IMR-90 (cell line): ENCODE measurements around the gene CLASP1. TPM values are rescaled to one million over a fixed set of nuclear protein-coding genes. Genes with fewer than 3 reads are reported as not detected.

Source experiments
- ATAC-seq: fragments of 200-7000 bp; cut with Tn5 transposase; 2 replicates; pipeline ENCODE4 v1.9.1; 2020; ENCODE audit warnings: low read depth, mild to moderate bottlenecking, moderate library complexity
- BruUV-seq: library from RNA; stranded (reverse); fragments of 400-500 nt; replicated peaks from 2 replicates; lab custom pipeline; 2021; lab: Mats Ljungman, UMichigan
- CTCF ChIA-PET: fragments of 300-600 bp; formaldehyde crosslinking; extraction: SDS; loops from one replicate; lab custom pipeline; 2021; ENCODE audit warnings: antibody characterized with exemption; lab: Yijun Ruan, JAX
- POLR2A ChIA-PET: fragments of 300-600 bp; sonication (Branson Sonifier 250); formaldehyde crosslinking; loops from one replicate; lab custom pipeline; 2022; ENCODE audit warnings: antibody characterized with exemption; ENCODE audit not compliant: unreplicated experiment; lab: Charles Lee
- DNase-seq: peaks from one replicate; pipeline ENCODE4 v3.0.0; 2013
- H2AFZ ChIP-seq: replicated peaks from 2 replicates; pipeline ENCODE3; 2013; ENCODE audit warnings: low read length, mild to moderate bottlenecking; ENCODE audit not compliant: poor library complexity
- H2AK5ac ChIP-seq: 2 replicates; pipeline ENCODE4 v1.6.1; 2013; ENCODE audit warnings: low read depth, low read length, inconsistent platforms
- H2AK9ac ChIP-seq: replicated peaks from 2 replicates; pipeline ENCODE3; 2013; ENCODE audit warnings: mild to moderate bottlenecking, low read depth, low read length, moderate library complexity; ENCODE audit not compliant: poor library complexity
- H2BK120ac ChIP-seq: 2 replicates; pipeline ENCODE4 v1.6.1; 2013; ENCODE audit warnings: low read depth, low read length, inconsistent platforms
- H2BK15ac ChIP-seq: 3 replicates; pipeline ENCODE4 v1.6.1; 2013; ENCODE audit warnings: low read depth, low read length, inconsistent platforms
- H2BK20ac ChIP-seq: 2 replicates; pipeline ENCODE4 v1.6.1; 2013; ENCODE audit warnings: low read depth, mild to moderate bottlenecking, inconsistent platforms, low read length, moderate library complexity
- H2BK5ac ChIP-seq: 2 replicates; pipeline ENCODE4 v1.6.1; 2013; ENCODE audit warnings: mild to moderate bottlenecking, low read depth, low read length, inconsistent platforms; ENCODE audit not compliant: poor library complexity, severe bottlenecking
- H3K14ac ChIP-seq: replicated peaks from 2 replicates; pipeline ENCODE4 v1.6.1; 2013; ENCODE audit warnings: low read depth, low read length, inconsistent platforms
- H3K18ac ChIP-seq: 2 replicates; pipeline ENCODE4 v1.6.1; 2013; ENCODE audit warnings: low read depth, low read length, control low read depth
- H3K23ac ChIP-seq: 2 replicates; pipeline ENCODE4 v1.6.1; 2013; ENCODE audit warnings: low read depth, low read length, inconsistent platforms
- H3K27ac ChIP-seq: 2 replicates; pipeline ENCODE4 v1.5.1; 2013; ENCODE audit warnings: mild to moderate bottlenecking, control low read depth, low read length; ENCODE audit not compliant: insufficient read depth
- H3K27me3 ChIP-seq: 2 replicates; pipeline ENCODE4 v1.6.1; 2013; ENCODE audit warnings: low read length; ENCODE audit not compliant: control insufficient read depth, insufficient read depth
- H3K36me3 ChIP-seq: 2 replicates; pipeline ENCODE4 v1.6.1; 2013; ENCODE audit warnings: low read length, mixed read lengths; ENCODE audit not compliant: control insufficient read depth, insufficient read depth
- H3K4ac ChIP-seq: 2 replicates; pipeline ENCODE4 v1.6.1; 2013; ENCODE audit warnings: low read depth, low read length, inconsistent platforms
- H3K4me1 ChIP-seq: 2 replicates; pipeline ENCODE4 v1.6.1; 2013; ENCODE audit warnings: low read length, mixed read lengths; ENCODE audit not compliant: control insufficient read depth, insufficient read depth
- H3K4me2 ChIP-seq: 2 replicates; pipeline ENCODE4 v1.6.1; 2013; ENCODE audit warnings: low read depth, mild to moderate bottlenecking, control low read depth, low read length, moderate library complexity
- H3K4me3 ChIP-seq: 2 replicates; pipeline ENCODE4 v1.5.1; 2013; ENCODE audit warnings: low read depth, mild to moderate bottlenecking, control low read depth, low read length, moderate library complexity; ENCODE audit not compliant: insufficient read depth
- H3K56ac ChIP-seq: 2 replicates; pipeline ENCODE4 v1.6.1; 2013; ENCODE audit warnings: low read length, inconsistent platforms; ENCODE audit not compliant: insufficient read depth; ENCODE audit errors: extremely low read depth
- H3K79me1 ChIP-seq, 2 experiments: 2 replicates each; pipeline ENCODE4 v1.6.1; 2013; ENCODE audit warnings: low read length in 2 of 2, inconsistent platforms in 1 of 2, low read depth in 1 of 2
- H3K9ac ChIP-seq: 2 replicates; pipeline ENCODE4 v1.6.1; 2013; ENCODE audit warnings: low read depth, low read length, control low read depth
- H3K9me1 ChIP-seq: 2 replicates; pipeline ENCODE4 v1.6.1; 2013; ENCODE audit warnings: low read length, inconsistent platforms; ENCODE audit not compliant: insufficient read depth
- H3K9me3 ChIP-seq: 2 replicates; pipeline ENCODE4 v1.6.1; 2013; ENCODE audit warnings: low read length; ENCODE audit not compliant: control insufficient read depth, insufficient read depth
- H4K20me1 ChIP-seq: 2 replicates; pipeline ENCODE4 v1.6.1; 2013; ENCODE audit warnings: low read length, inconsistent platforms; ENCODE audit not compliant: insufficient read depth
- H4K5ac ChIP-seq: 2 replicates; pipeline ENCODE4 v1.6.1; 2013; ENCODE audit warnings: mild to moderate bottlenecking, low read depth, low read length, control low read depth
- H4K8ac ChIP-seq, 2 experiments: 2 replicates each; pipeline ENCODE4 v1.6.1; 2013; ENCODE audit warnings: low read depth in 2 of 2, low read length in 2 of 2, control low read depth in 1 of 2, inconsistent platforms in 1 of 2
- H4K91ac ChIP-seq: 2 replicates; pipeline ENCODE4 v1.6.1; 2013; ENCODE audit warnings: low read depth, low read length, inconsistent platforms; ENCODE audit not compliant: insufficient read depth
- CTCF ChIP-seq: conservative IDR thresholded peaks from 2 replicates; pipeline ENCODE4 v1.5.1; 2012; ENCODE audit warnings: mild to moderate bottlenecking, low read depth, low read length, improper control_type of control experiment
- FOS ChIP-seq: fragments of 150-350 bp; IDR thresholded peaks from 2 replicates; pipeline ENCODE4 v1.6.1; 2016; ENCODE audit warnings: low read depth, low read length
- MAFK ChIP-seq: IDR thresholded peaks from 2 replicates; pipeline ENCODE4 v1.6.1; 2012; ENCODE audit warnings: low read depth, low read length, improper control_type of control experiment
- MAZ ChIP-seq: IDR thresholded peaks from 2 replicates; pipeline ENCODE4 v1.6.1; 2012; ENCODE audit warnings: low read depth, mild to moderate bottlenecking, low read length, improper control_type of control experiment, moderate library complexity, borderline replicate concordance
- POLR2A ChIP-seq: IDR thresholded peaks from 2 replicates; pipeline ENCODE4 v1.6.1; 2012; ENCODE audit warnings: mild to moderate bottlenecking, low read depth, low read length
- RAD21 ChIP-seq: IDR thresholded peaks from 2 replicates; pipeline ENCODE4 v1.6.1; 2012; ENCODE audit warnings: low read length, improper control_type of control experiment
- USF2 ChIP-seq: fragments of 150-350 bp; IDR thresholded peaks from 2 replicates; pipeline ENCODE4 v1.6.1; 2017; ENCODE audit warnings: mild to moderate bottlenecking, antibody characterized with exemption, low read length, low read depth
- WGBS, 2 experiments: methylation state at CpG; one replicate each; pipeline versions ENCODE4 v1.1.5 to v1.1.7; 2013; ENCODE audit warnings: missing lambda C conversion rate in 2 of 2; ENCODE audit not compliant: insufficient read length in 1 of 2; ENCODE audit errors: extremely low coverage in 2 of 2; 5-methylcytosine and 5-hydroxymethylcytosine counted together
- dilution Hi-C: fragments of 300-500 bp; cut with HindIII; formaldehyde crosslinking; loops from one replicate; pipeline ENCODE4 v1.14.3; 2018; ENCODE audit warnings: low sequenced_read_pairs; ENCODE audit not compliant: unreplicated experiment
- in situ Hi-C: fragments of 300-500 bp; cut with MboI; formaldehyde crosslinking; loops from 3 replicates; pipeline ENCODE4 v1.14.3; 2019; ENCODE audit warnings: low sequenced_read_pairs, inconsistent platforms, mixed read lengths
- intact Hi-C: fragments of 100-400 bp; cut with micrococcal nuclease; formaldehyde crosslinking; loops from 2 replicates; pipeline ENCODE4 v1.10.0; 2022
- polyA plus RNA-seq, 3 experiments: library from polyadenylated mRNA; depleted of rRNA; stranded (reverse); fragments of >200 nt; gene quantifications; 2 replicates each; pipeline ENCODE4 v1.2.3, GENCODE V29; 2012; ENCODE audit warnings: low replicate concordance in 1 of 3
- total RNA-seq: library from RNA; depleted of rRNA; stranded (reverse); fragments of >200 nt; gene quantifications from 2 replicates; pipeline ENCODE4 v1.2.3, GENCODE V29; 2012

CLASP1 gene
- total and polyA plus RNA-seq, 2 of the 4 experiments (the other 2 are of a cell fraction), result 12.3 to 33.7 TPM

GRCh38 chr2:121541495-121541894 lies 107.8 kb downstream of the CLASP1 start:
- no peak overlapping the region for H2BK20ac ChIP-seq
- no peak for TF ChIP-seq RAD21
- no peak for TF ChIP-seq MAFK
- no peak for TF ChIP-seq POLR2A
- no peak for TF ChIP-seq USF2
- no peak for TF ChIP-seq CTCF
- TF ChIP-seq FOS, result no peak
- TF ChIP-seq MAZ, result no peak
- no peak overlapping the region for H3K18ac ChIP-seq
- ATAC-seq, result no peak
- no peak overlapping the region for H3K4ac ChIP-seq
- BruUV-seq, result no TSS peak
- H4K5ac ChIP-seq, result no peak overlapping the region
- H4K20me1 ChIP-seq, result peaks cover 52% of the 10 kb centered on the region
- intact Hi-C loops (no loop called here), dilution Hi-C loops (no loop called here), in situ Hi-C loops (loop anchor here (25.0 kb wide), 1 partner anchor 454 kb away; no protein-coding TSS in a partner anchor)
- no peak overlapping the region for H3K4me3 ChIP-seq
- no peak overlapping the region for H3K23ac ChIP-seq
- no peak overlapping the region for H2BK5ac ChIP-seq
- H3K79me1 ChIP-seq, result peaks cover 18 to 76% of the 10 kb centered on the region in 2 experiments
- 14% methylated on average over 1 of the region's 7 CpGs; no CpG with 5 or more reads in 1 of the 2 experiments for WGBS, 2 experiments
- no peak overlapping the region for H2BK120ac ChIP-seq
- no peaks in the 10 kb centered on the region for H3K9me3 ChIP-seq
- H3K4me1 ChIP-seq, result peaks cover 10% of the 10 kb centered on the region
- no peak overlapping the region for H2BK15ac ChIP-seq
- no peak for DNase-seq
- peaks cover 2% of the 10 kb centered on the region for H3K9me1 ChIP-seq
- no peak overlapping the region for H2AFZ ChIP-seq
- POLR2A ChIA-PET, result no interaction called here
- H3K14ac ChIP-seq, result no peak overlapping the region
- CTCF ChIA-PET, result no interaction called here
- no peak overlapping the region for H3K9ac ChIP-seq
- no peak overlapping the region for H3K56ac ChIP-seq
- H3K27me3 ChIP-seq, result no peaks in the 10 kb centered on the region
- H4K8ac ChIP-seq, result no peak overlapping the region
- no peak overlapping the region for H3K4me2 ChIP-seq
- no peaks in the 10 kb centered on the region for H3K36me3 ChIP-seq
- H2AK9ac ChIP-seq, result no peak overlapping the region
- H2AK5ac ChIP-seq, result no peak overlapping the region
- H4K91ac ChIP-seq, result no peak overlapping the region
- no peak overlapping the region for H3K27ac ChIP-seq
